ENCODE data around the gene E4F1. TPM values are rescaled to one million over a fixed set of nuclear protein-coding genes. Genes with fewer than 3 reads are reported as not detected.

Gene E4F1
- total and polyA plus RNA-seq, 2 experiments from 2014 or later, result 13.5 to 32.7 TPM

DNA sequence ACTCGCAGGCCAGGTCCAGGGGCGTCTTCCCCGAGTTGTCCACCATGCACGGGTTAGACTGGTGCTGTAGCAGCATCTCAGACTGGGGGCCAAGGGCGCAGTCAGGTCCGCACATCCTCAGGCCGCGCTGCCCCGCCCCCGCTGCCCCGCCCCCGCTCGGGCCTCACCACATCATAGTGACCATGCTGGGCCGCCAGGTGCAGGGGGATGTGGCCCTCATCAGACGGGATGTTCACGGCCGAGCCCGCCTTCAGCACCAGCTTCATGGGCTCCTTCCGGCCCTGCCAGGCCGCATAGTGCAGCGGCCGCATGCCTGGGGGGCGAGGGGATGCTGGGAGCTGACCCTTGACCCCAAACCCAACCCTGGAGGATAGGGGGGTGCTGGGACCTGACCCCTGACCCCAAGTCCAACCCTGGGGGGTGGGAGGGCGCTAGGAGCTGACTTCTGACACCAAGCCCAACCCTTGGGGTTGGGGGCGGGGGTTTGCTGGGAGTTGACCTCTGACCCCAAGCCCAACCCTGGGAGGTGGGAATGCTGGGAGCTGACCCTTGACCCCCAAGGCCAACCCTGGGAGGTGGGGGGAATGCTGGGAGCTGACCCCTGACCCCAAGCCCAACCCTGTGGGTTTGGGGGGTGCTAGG, 34.0 kb upstream of the E4F1 start:
- in situ Hi-C loops (cut with MboI), result no loop called here
- WGBS, 2 experiments (ENCODE audit: low coverage in 1 of 2, low lambda C conversion rate in 2 of 2, missing lambda C conversion rate in 2 of 2), result 70 to 78% methylated on average over 16 to 25 of the region's 25 CpGs
- no peaks in the 10 kb centered on the region for H3K4me1 ChIP-seq (ENCODE audit: insufficient read depth)
- DNase-seq, result no peak
- TF ChIP-seq EZH2phosphoT487 (IDR thresholded peaks at IDR 0.05; ENCODE audit: insufficient read depth, low read depth) (no peak), EZH2 (IDR thresholded peaks at IDR 0.05; ENCODE audit: insufficient read depth, poor library complexity, severe bottlenecking) (no peak)
- no peaks in the 10 kb centered on the region for H3K9me2 ChIP-seq (ENCODE audit: insufficient read depth)
- H3K36me3 ChIP-seq (ENCODE audit: low read depth), result no peaks in the 10 kb centered on the region
- no peak overlapping the region for H3K4me3 ChIP-seq
- no peaks in the 10 kb centered on the region for H3K27me3 ChIP-seq (replicated peaks; ENCODE audit: insufficient read depth)
- no peaks in the 10 kb centered on the region for H3K79me2 ChIP-seq (ENCODE audit: insufficient read depth)
- H3K4me2 ChIP-seq (ENCODE audit: unreplicated experiment), result no peak overlapping the region
- H3K27ac ChIP-seq, result no peak overlapping the region
- no peak overlapping the region for H3K9ac ChIP-seq
- H2AFZ ChIP-seq, result no peak overlapping the region
- no peaks in the 10 kb centered on the region for H4K20me1 ChIP-seq (ENCODE audit: insufficient read depth)
- no peaks in the 10 kb centered on the region for H3F3A ChIP-seq (ENCODE audit: insufficient read depth)
- H3K9me3 ChIP-seq (ENCODE audit: low read depth), result no peaks in the 10 kb centered on the region

GRCh38 chr16:2190002-2190658, 33.3 kb upstream of the E4F1 start:
- in situ Hi-C loops (cut with MboI), result no loop called here
- 73 to 74% methylated on average over 21 to 24 of the region's 24 CpGs for WGBS, 2 experiments (ENCODE audit: low coverage in 1 of 2, low lambda C conversion rate in 2 of 2, missing lambda C conversion rate in 2 of 2)
- H3K9ac ChIP-seq, result no peak overlapping the region

GRCh38 chr16:2190659-2191445, 32.5 kb upstream of the E4F1 start:
- no peak for DNase-seq
- H3K9ac ChIP-seq, result no peak overlapping the region
- H3K36me3 ChIP-seq (ENCODE audit: low read depth), result no peaks in the 10 kb centered on the region
- peaks cover 15% of the 10 kb centered on the region for H3K27me3 ChIP-seq (replicated peaks; ENCODE audit: insufficient read depth)
- H3F3A ChIP-seq (ENCODE audit: insufficient read depth), result no peaks in the 10 kb centered on the region
- no peak overlapping the region for H2AFZ ChIP-seq
- no peaks in the 10 kb centered on the region for H4K20me1 ChIP-seq (ENCODE audit: insufficient read depth)
- H3K9me2 ChIP-seq (ENCODE audit: insufficient read depth), result no peaks in the 10 kb centered on the region
- in situ Hi-C loops (cut with MboI), result no loop called here
- no peaks in the 10 kb centered on the region for H3K4me1 ChIP-seq (ENCODE audit: insufficient read depth)
- no peak overlapping the region for H3K27ac ChIP-seq
- TF ChIP-seq EZH2 (IDR thresholded peaks at IDR 0.05; ENCODE audit: insufficient read depth, poor library complexity, severe bottlenecking) (no peak), EZH2phosphoT487 (IDR thresholded peaks at IDR 0.05; ENCODE audit: insufficient read depth, low read depth) (no peak)
- H3K9me3 ChIP-seq (ENCODE audit: low read depth), result no peaks in the 10 kb centered on the region
- no peak overlapping the region for H3K4me2 ChIP-seq (ENCODE audit: unreplicated experiment)
- H3K4me3 ChIP-seq, result no peak overlapping the region
- WGBS, 2 experiments (ENCODE audit: low coverage in 1 of 2, low lambda C conversion rate in 2 of 2, missing lambda C conversion rate in 2 of 2), result 62 to 66% methylated on average over 10 to 15 of the region's 25 CpGs
- no peaks in the 10 kb centered on the region for H3K79me2 ChIP-seq (ENCODE audit: insufficient read depth)

More at GRCh38 chr16:2190002-2190658, 33.3 kb upstream of the E4F1 start:
- Histone ChIP-seq H3K27me3 (replicated peaks; ENCODE audit: insufficient read depth) (peaks cover 7% of the 10 kb centered on the region), H3F3A (ENCODE audit: insufficient read depth) (no peaks in the 10 kb centered on the region), H2AFZ (no peak overlapping the region), H3K36me3 (ENCODE audit: low read depth) (no peaks in the 10 kb centered on the region), H3K9me2 (ENCODE audit: insufficient read depth) (no peaks in the 10 kb centered on the region), H3K4me1 (ENCODE audit: insufficient read depth) (no peaks in the 10 kb centered on the region), H3K4me3 (no peak overlapping the region), H3K9me3 (ENCODE audit: low read depth) (no peaks in the 10 kb centered on the region), H4K20me1 (ENCODE audit: insufficient read depth) (no peaks in the 10 kb centered on the region), H3K79me2 (ENCODE audit: insufficient read depth) (no peaks in the 10 kb centered on the region), H3K27ac (no peak overlapping the region), H3K4me2 (ENCODE audit: unreplicated experiment) (no peak overlapping the region)
- DNase-seq, result no peak
- no peak for TF ChIP-seq EZH2phosphoT487 (IDR thresholded peaks at IDR 0.05; ENCODE audit: insufficient read depth, low read depth)
- TF ChIP-seq EZH2 (IDR thresholded peaks at IDR 0.05; ENCODE audit: insufficient read depth, poor library complexity, severe bottlenecking), result no peak

DNA sequence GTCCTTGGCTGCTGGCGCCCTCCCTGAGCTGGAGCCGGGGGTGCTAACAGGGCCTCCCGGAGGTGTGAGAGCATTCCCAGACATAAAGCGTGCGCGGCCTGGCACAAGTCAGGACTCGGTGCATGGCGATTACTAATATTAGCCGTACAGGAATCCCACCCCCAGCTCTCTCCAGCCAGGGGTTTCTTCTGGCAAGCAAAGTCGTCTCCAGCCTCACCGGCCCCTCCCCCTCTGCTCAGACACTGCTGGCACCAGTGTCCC, 32.0 kb upstream of the E4F1 start:
- no peaks in the 10 kb centered on the region for H3K36me3 ChIP-seq (ENCODE audit: low read depth)
- no peak overlapping the region for H3K27ac ChIP-seq
- H3K4me1 ChIP-seq (ENCODE audit: insufficient read depth), result no peaks in the 10 kb centered on the region
- peaks cover 16% of the 10 kb centered on the region for H3K27me3 ChIP-seq (replicated peaks; ENCODE audit: insufficient read depth)
- no peak overlapping the region for H3K4me2 ChIP-seq (ENCODE audit: unreplicated experiment)
- no peaks in the 10 kb centered on the region for H3K9me3 ChIP-seq (ENCODE audit: low read depth)
- TF ChIP-seq EZH2 (IDR thresholded peaks at IDR 0.05; ENCODE audit: insufficient read depth, poor library complexity, severe bottlenecking) (no peak), EZH2phosphoT487 (IDR thresholded peaks at IDR 0.05; ENCODE audit: insufficient read depth, low read depth) (no peak)
- H3K9ac ChIP-seq, result no peak overlapping the region
- H3K9me2 ChIP-seq (ENCODE audit: insufficient read depth), result no peaks in the 10 kb centered on the region
- H3F3A ChIP-seq (ENCODE audit: insufficient read depth), result no peaks in the 10 kb centered on the region
- in situ Hi-C loops (cut with MboI), result no loop called here
- H4K20me1 ChIP-seq (ENCODE audit: insufficient read depth), result no peaks in the 10 kb centered on the region
- H3K79me2 ChIP-seq (ENCODE audit: insufficient read depth), result no peaks in the 10 kb centered on the region
- 86 to 87% methylated on average over 11 of the region's 11 CpGs for WGBS, 2 experiments (ENCODE audit: low coverage in 1 of 2, low lambda C conversion rate in 2 of 2, missing lambda C conversion rate in 2 of 2)
- H2AFZ ChIP-seq, result no peak overlapping the region
- no peak for DNase-seq
- H3K4me3 ChIP-seq, result no peak overlapping the region
